NCI-H2227 (cell line): ENCODE measurements around the gene SPATA24.
"Not testable (repeated sequence)": the region's sequence is repeated elsewhere in the genome, so short reads cannot be mapped to it uniquely, and the experiment has no call there.

Experiments
- DNase-seq: peaks from one replicate; lab custom pipeline; 2025; ENCODE audit not compliant: unreplicated experiment; lab: John Stamatoyannopoulos, UW

The SPATA24 gene

GRCh38 chr5:139355900-139356299 is 48.0 kb downstream of the SPATA24 start:
- DNase-seq: not testable (repeated sequence)

- DNase-seq: no peak
Measured at GRCh38 chr5:139354186-139354585, 49.7 kb downstream of the SPATA24 start.

- not testable (repeated sequence) for DNase-seq
Measured at GRCh38 chr5:139347863-139348262, 56.0 kb downstream of the SPATA24 start.
